IMR-90 (cell line): ENCODE data around the gene TIMM44. TPM values are rescaled to one million over a fixed set of nuclear protein-coding genes. Genes with fewer than 3 reads are reported as not detected.

Experiments used
- ATAC-seq: fragments of 200-7000 bp; cut with Tn5 transposase; 2 replicates; pipeline ENCODE4 v1.9.1; 2020; ENCODE audit warnings: low read depth, mild to moderate bottlenecking, moderate library complexity
- BruUV-seq: library from RNA; stranded (reverse); fragments of 400-500 nt; replicated peaks from 2 replicates; lab custom pipeline; 2021; lab: Mats Ljungman, UMichigan
- CTCF ChIA-PET: fragments of 300-600 bp; formaldehyde crosslinking; extraction: SDS; loops from one replicate; lab custom pipeline; 2021; ENCODE audit warnings: antibody characterized with exemption; lab: Yijun Ruan, JAX
- POLR2A ChIA-PET: fragments of 300-600 bp; sonication (Branson Sonifier 250); formaldehyde crosslinking; loops from one replicate; lab custom pipeline; 2022; ENCODE audit warnings: antibody characterized with exemption; ENCODE audit not compliant: unreplicated experiment; lab: Charles Lee
- DNase-seq: peaks from one replicate; pipeline ENCODE4 v3.0.0; 2013
- H2AFZ ChIP-seq: replicated peaks from 2 replicates; pipeline ENCODE3; 2013; ENCODE audit warnings: low read length, mild to moderate bottlenecking; ENCODE audit not compliant: poor library complexity
- H2AK5ac ChIP-seq: 2 replicates; pipeline ENCODE4 v1.6.1; 2013; ENCODE audit warnings: low read depth, low read length, inconsistent platforms
- H2AK9ac ChIP-seq: replicated peaks from 2 replicates; pipeline ENCODE3; 2013; ENCODE audit warnings: mild to moderate bottlenecking, low read depth, low read length, moderate library complexity; ENCODE audit not compliant: poor library complexity
- H2BK120ac ChIP-seq: 2 replicates; pipeline ENCODE4 v1.6.1; 2013; ENCODE audit warnings: low read depth, low read length, inconsistent platforms
- H2BK15ac ChIP-seq: 3 replicates; pipeline ENCODE4 v1.6.1; 2013; ENCODE audit warnings: low read depth, low read length, inconsistent platforms
- H2BK20ac ChIP-seq: 2 replicates; pipeline ENCODE4 v1.6.1; 2013; ENCODE audit warnings: low read depth, mild to moderate bottlenecking, inconsistent platforms, low read length, moderate library complexity
- H2BK5ac ChIP-seq: 2 replicates; pipeline ENCODE4 v1.6.1; 2013; ENCODE audit warnings: mild to moderate bottlenecking, low read depth, low read length, inconsistent platforms; ENCODE audit not compliant: poor library complexity, severe bottlenecking
- H3K14ac ChIP-seq: replicated peaks from 2 replicates; pipeline ENCODE4 v1.6.1; 2013; ENCODE audit warnings: low read depth, low read length, inconsistent platforms
- H3K18ac ChIP-seq: 2 replicates; pipeline ENCODE4 v1.6.1; 2013; ENCODE audit warnings: low read depth, low read length, control low read depth
- H3K23ac ChIP-seq: 2 replicates; pipeline ENCODE4 v1.6.1; 2013; ENCODE audit warnings: low read depth, low read length, inconsistent platforms
- H3K27ac ChIP-seq: 2 replicates; pipeline ENCODE4 v1.5.1; 2013; ENCODE audit warnings: mild to moderate bottlenecking, control low read depth, low read length; ENCODE audit not compliant: insufficient read depth
- H3K27me3 ChIP-seq: 2 replicates; pipeline ENCODE4 v1.6.1; 2013; ENCODE audit warnings: low read length; ENCODE audit not compliant: control insufficient read depth, insufficient read depth
- H3K36me3 ChIP-seq: 2 replicates; pipeline ENCODE4 v1.6.1; 2013; ENCODE audit warnings: low read length, mixed read lengths; ENCODE audit not compliant: control insufficient read depth, insufficient read depth
- H3K4ac ChIP-seq: 2 replicates; pipeline ENCODE4 v1.6.1; 2013; ENCODE audit warnings: low read depth, low read length, inconsistent platforms
- H3K4me1 ChIP-seq: 2 replicates; pipeline ENCODE4 v1.6.1; 2013; ENCODE audit warnings: low read length, mixed read lengths; ENCODE audit not compliant: control insufficient read depth, insufficient read depth
- H3K4me2 ChIP-seq: 2 replicates; pipeline ENCODE4 v1.6.1; 2013; ENCODE audit warnings: low read depth, mild to moderate bottlenecking, control low read depth, low read length, moderate library complexity
- H3K4me3 ChIP-seq: 2 replicates; pipeline ENCODE4 v1.5.1; 2013; ENCODE audit warnings: low read depth, mild to moderate bottlenecking, control low read depth, low read length, moderate library complexity; ENCODE audit not compliant: insufficient read depth
- H3K56ac ChIP-seq: 2 replicates; pipeline ENCODE4 v1.6.1; 2013; ENCODE audit warnings: low read length, inconsistent platforms; ENCODE audit not compliant: insufficient read depth; ENCODE audit errors: extremely low read depth
- H3K79me1 ChIP-seq, 2 experiments: 2 replicates each; pipeline ENCODE4 v1.6.1; 2013; ENCODE audit warnings: low read length in 2 of 2, inconsistent platforms in 1 of 2, low read depth in 1 of 2
- H3K9ac ChIP-seq: 2 replicates; pipeline ENCODE4 v1.6.1; 2013; ENCODE audit warnings: low read depth, low read length, control low read depth
- H3K9me1 ChIP-seq: 2 replicates; pipeline ENCODE4 v1.6.1; 2013; ENCODE audit warnings: low read length, inconsistent platforms; ENCODE audit not compliant: insufficient read depth
- H3K9me3 ChIP-seq: 2 replicates; pipeline ENCODE4 v1.6.1; 2013; ENCODE audit warnings: low read length; ENCODE audit not compliant: control insufficient read depth, insufficient read depth
- H4K20me1 ChIP-seq: 2 replicates; pipeline ENCODE4 v1.6.1; 2013; ENCODE audit warnings: low read length, inconsistent platforms; ENCODE audit not compliant: insufficient read depth
- H4K5ac ChIP-seq: 2 replicates; pipeline ENCODE4 v1.6.1; 2013; ENCODE audit warnings: mild to moderate bottlenecking, low read depth, low read length, control low read depth
- H4K8ac ChIP-seq, 2 experiments: 2 replicates each; pipeline ENCODE4 v1.6.1; 2013; ENCODE audit warnings: low read depth in 2 of 2, low read length in 2 of 2, control low read depth in 1 of 2, inconsistent platforms in 1 of 2
- H4K91ac ChIP-seq: 2 replicates; pipeline ENCODE4 v1.6.1; 2013; ENCODE audit warnings: low read depth, low read length, inconsistent platforms; ENCODE audit not compliant: insufficient read depth
- BHLHE40 ChIP-seq: fragments of 150-350 bp; IDR thresholded peaks from 2 replicates; pipeline ENCODE4 v1.6.1; 2016; ENCODE audit warnings: mild to moderate bottlenecking, low read depth, low read length
- MAFK ChIP-seq: IDR thresholded peaks from 2 replicates; pipeline ENCODE4 v1.6.1; 2012; ENCODE audit warnings: low read depth, low read length, improper control_type of control experiment
- MXI1 ChIP-seq: IDR thresholded peaks from 2 replicates; pipeline ENCODE4 v1.6.1; 2012; ENCODE audit warnings: low read depth, mild to moderate bottlenecking, low read length, moderate library complexity, borderline replicate concordance
- NFE2L2 ChIP-seq: fragments of 150-350 bp; IDR thresholded peaks from 2 replicates; pipeline ENCODE4 v1.6.1; 2016; ENCODE audit warnings: low read depth, mild to moderate bottlenecking, low read length
- POLR2A ChIP-seq: IDR thresholded peaks from 2 replicates; pipeline ENCODE4 v1.6.1; 2012; ENCODE audit warnings: mild to moderate bottlenecking, low read depth, low read length
- RCOR1 ChIP-seq: IDR thresholded peaks from 2 replicates; pipeline ENCODE4 v1.6.1; 2012; ENCODE audit warnings: mild to moderate bottlenecking, low read length, improper control_type of control experiment; ENCODE audit not compliant: insufficient replicate concordance
- WGBS, 2 experiments: methylation state at CpG; one replicate each; pipeline versions ENCODE4 v1.1.5 to v1.1.7; 2013; ENCODE audit warnings: missing lambda C conversion rate in 2 of 2; ENCODE audit not compliant: insufficient read length in 1 of 2; ENCODE audit errors: extremely low coverage in 2 of 2; 5-methylcytosine and 5-hydroxymethylcytosine counted together
- dilution Hi-C: fragments of 300-500 bp; cut with HindIII; formaldehyde crosslinking; loops from one replicate; pipeline ENCODE4 v1.14.3; 2018; ENCODE audit warnings: low sequenced_read_pairs; ENCODE audit not compliant: unreplicated experiment
- in situ Hi-C: fragments of 300-500 bp; cut with MboI; formaldehyde crosslinking; loops from 3 replicates; pipeline ENCODE4 v1.14.3; 2019; ENCODE audit warnings: low sequenced_read_pairs, inconsistent platforms, mixed read lengths
- intact Hi-C: fragments of 100-400 bp; cut with micrococcal nuclease; formaldehyde crosslinking; loops from 2 replicates; pipeline ENCODE4 v1.10.0; 2022
- polyA plus RNA-seq, 3 experiments: library from polyadenylated mRNA; depleted of rRNA; stranded (reverse); fragments of >200 nt; gene quantifications; 2 replicates each; pipeline ENCODE4 v1.2.3, GENCODE V29; 2012; ENCODE audit warnings: low replicate concordance in 1 of 3
- total RNA-seq: library from RNA; depleted of rRNA; stranded (reverse); fragments of >200 nt; gene quantifications from 2 replicates; pipeline ENCODE4 v1.2.3, GENCODE V29; 2012

Gene TIMM44
- total and polyA plus RNA-seq, 2 of the 4 experiments (the other 2 are of a cell fraction), result 37.6 to 52.3 TPM

DNA sequence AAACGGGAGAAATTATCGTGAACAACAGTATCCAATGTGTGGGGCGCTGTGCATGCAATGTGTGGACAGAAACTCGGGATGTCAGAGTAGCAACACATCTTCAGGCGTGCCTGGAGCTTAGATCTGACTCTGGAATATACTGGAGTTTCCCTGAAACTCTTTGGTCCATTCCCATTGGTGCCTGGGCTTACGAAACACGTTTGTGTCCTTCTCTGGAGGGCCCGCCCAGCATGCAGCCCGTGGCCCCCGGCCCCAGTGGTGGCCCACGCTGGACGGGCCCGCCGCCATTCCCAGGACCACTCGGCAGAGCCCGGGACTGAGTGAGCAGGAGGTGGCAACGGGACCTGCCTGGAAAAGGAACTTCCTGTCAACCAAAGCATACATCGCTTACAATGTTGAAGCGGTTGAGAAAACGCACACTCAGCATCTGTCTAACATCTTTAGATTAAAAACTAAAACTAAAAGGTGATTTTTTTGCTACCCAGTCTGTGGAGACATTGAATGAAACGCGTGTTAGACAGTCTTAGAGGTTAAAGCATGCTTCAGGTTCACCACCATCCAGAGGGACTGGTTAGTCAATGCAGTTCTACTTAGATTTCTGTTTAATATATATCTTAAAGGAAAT, 19.3 kb upstream of the TIMM44 start:
- no peak overlapping the region for H3K4ac ChIP-seq
- no peak overlapping the region for H2BK120ac ChIP-seq
- DNase-seq (no peak), ATAC-seq (no peak)
- peaks cover 3 to 7% of the 10 kb centered on the region in 2 experiments; a peak in 2 of 4 replicates for H3K79me1 ChIP-seq
- H4K5ac ChIP-seq, result no peak overlapping the region
- H3K4me2 ChIP-seq, result no peak overlapping the region
- H3K14ac ChIP-seq, result no peak overlapping the region
- no peak overlapping the region for H3K27ac ChIP-seq
- H4K8ac ChIP-seq, result no peak overlapping the region
- BruUV-seq, result TSS peak; percentile 68
- no peak overlapping the region for H2AFZ ChIP-seq
- no peaks in the 10 kb centered on the region for H3K4me1 ChIP-seq
- no peak overlapping the region for H2BK20ac ChIP-seq
- H4K20me1 ChIP-seq, result peaks cover 7% of the 10 kb centered on the region; the same call in 1 of the 2 replicates
- H3K56ac ChIP-seq, result no peak overlapping the region
- H3K36me3 ChIP-seq, result peaks cover 56% of the 10 kb centered on the region
- H3K9ac ChIP-seq, result no peak overlapping the region
- no peaks in the 10 kb centered on the region for H3K9me3 ChIP-seq
- ChIA-PET CTCF (no interaction called here), POLR2A (no interaction called here)
- H2AK9ac ChIP-seq, result no peak overlapping the region
- no peak overlapping the region for H2AK5ac ChIP-seq
- no peak overlapping the region for H3K4me3 ChIP-seq
- intact Hi-C loops, result no loop called here
- H2BK15ac ChIP-seq, result no peak overlapping the region
- dilution Hi-C loops, result no loop called here
- in situ Hi-C loops, result no loop called here
- no peak overlapping the region for H4K91ac ChIP-seq
- H3K9me1 ChIP-seq, result no peaks in the 10 kb centered on the region
- TF ChIP-seq NFE2L2, result no peak
- TF ChIP-seq RCOR1, result no peak
- TF ChIP-seq BHLHE40, result no peak
- no peak for TF ChIP-seq POLR2A
- peak; percentile 92 for TF ChIP-seq MAFK
- no peak for TF ChIP-seq MXI1
- H3K23ac ChIP-seq, result no peak overlapping the region
- no peak overlapping the region for H2BK5ac ChIP-seq
- no peak overlapping the region for H3K18ac ChIP-seq
- 80% methylated on average over 5 of the region's 22 CpGs; no CpG with 5 or more reads in 1 of the 2 experiments for WGBS, 2 experiments
- H3K27me3 ChIP-seq, result no peaks in the 10 kb centered on the region
